MM.1S (cell line): Measurements from ENCODE around the gene EVI5.

ENCODE experiments used
- DNase-seq: peaks from one replicate; pipeline ENCODE4 v3.0.0-alpha.2; 2015
- H2AFZ ChIP-seq: fragments of 300-600 bp; sonication (generic); 2 replicates; pipeline ENCODE4 v1.6.0; 2016; ENCODE audit warnings: antibody characterized with exemption, low read length
- H3F3A ChIP-seq: fragments of 300-600 bp; sonication (generic); 2 replicates; pipeline ENCODE4 v1.6.1; 2016; ENCODE audit warnings: mild to moderate bottlenecking, antibody characterized with exemption, low read length, moderate library complexity, mixed read lengths; ENCODE audit not compliant: insufficient read depth
- H3K27ac ChIP-seq: fragments of 300-600 bp; sonication (generic); 2 replicates; pipeline ENCODE4 v1.5.1; 2016; ENCODE audit warnings: mild to moderate bottlenecking, low read length
- H3K27me3 ChIP-seq: fragments of 300-600 bp; sonication (generic); replicated peaks from 2 replicates; pipeline ENCODE4 v1.6.0; 2016; ENCODE audit warnings: low read length; ENCODE audit not compliant: insufficient read depth
- H3K36me3 ChIP-seq: fragments of 300-600 bp; sonication (generic); replicated peaks from 2 replicates; pipeline ENCODE4 v1.6.1; 2016; ENCODE audit warnings: mild to moderate bottlenecking, low read length, mixed read lengths; ENCODE audit not compliant: insufficient read depth
- H3K4me1 ChIP-seq: fragments of 300-600 bp; sonication (generic); 2 replicates; pipeline ENCODE4 v1.6.1; 2016; ENCODE audit warnings: low read length, mixed read lengths
- H3K4me2 ChIP-seq: fragments of 300-600 bp; sonication (generic); 2 replicates; pipeline ENCODE4 v1.6.0; 2016; ENCODE audit warnings: low read depth, low read length
- H3K4me3 ChIP-seq: fragments of 300-600 bp; sonication (generic); 2 replicates; pipeline ENCODE4 v1.5.1; 2016; ENCODE audit warnings: low read length, mixed read lengths
- H3K79me2 ChIP-seq: fragments of 300-600 bp; sonication (generic); 2 replicates; pipeline ENCODE4 v1.6.1; 2016; ENCODE audit warnings: mixed run types, low read length, mixed read lengths
- H3K9ac ChIP-seq: fragments of 300-600 bp; sonication (generic); 2 replicates; pipeline ENCODE4 v1.6.1; 2016; ENCODE audit warnings: low read length, mixed read lengths
- H3K9me2 ChIP-seq: fragments of 300-600 bp; sonication (generic); replicated peaks from 2 replicates; pipeline ENCODE4 v1.6.1; 2016; ENCODE audit warnings: mild to moderate bottlenecking, low read length, mixed read lengths; ENCODE audit not compliant: insufficient read depth
- H3K9me3 ChIP-seq: fragments of 300-600 bp; sonication (generic); replicated peaks from 2 replicates; pipeline ENCODE4 v1.6.1; 2016; ENCODE audit warnings: mild to moderate bottlenecking, low read length, mixed read lengths; ENCODE audit not compliant: insufficient read depth
- H4K20me1 ChIP-seq: fragments of 300-600 bp; sonication (generic); 2 replicates; pipeline ENCODE4 v1.6.1; 2016; ENCODE audit warnings: mild to moderate bottlenecking, low read length, moderate library complexity, mixed read lengths; ENCODE audit not compliant: insufficient read depth
- CTCF ChIP-seq: fragments of 300-600 bp; sonication (generic); IDR thresholded peaks from 2 replicates; pipeline ENCODE4 v1.5.1; 2016; ENCODE audit warnings: antibody characterized with exemption, low read length, mixed read lengths
- EZH2 ChIP-seq: fragments of 300-600 bp; sonication (generic); optimal IDR thresholded peaks from 2 replicates; pipeline ENCODE3; 2017; ENCODE audit warnings: low read depth, mild to moderate bottlenecking, antibody characterized with exemption, low read length, mixed read lengths
- EZH2phosphoT487 ChIP-seq: fragments of 300-600 bp; sonication (generic); IDR thresholded peaks from 2 replicates; pipeline ENCODE4 v1.6.1; 2018; ENCODE audit warnings: antibody characterized with exemption, low read length

The EVI5 gene

DNA sequence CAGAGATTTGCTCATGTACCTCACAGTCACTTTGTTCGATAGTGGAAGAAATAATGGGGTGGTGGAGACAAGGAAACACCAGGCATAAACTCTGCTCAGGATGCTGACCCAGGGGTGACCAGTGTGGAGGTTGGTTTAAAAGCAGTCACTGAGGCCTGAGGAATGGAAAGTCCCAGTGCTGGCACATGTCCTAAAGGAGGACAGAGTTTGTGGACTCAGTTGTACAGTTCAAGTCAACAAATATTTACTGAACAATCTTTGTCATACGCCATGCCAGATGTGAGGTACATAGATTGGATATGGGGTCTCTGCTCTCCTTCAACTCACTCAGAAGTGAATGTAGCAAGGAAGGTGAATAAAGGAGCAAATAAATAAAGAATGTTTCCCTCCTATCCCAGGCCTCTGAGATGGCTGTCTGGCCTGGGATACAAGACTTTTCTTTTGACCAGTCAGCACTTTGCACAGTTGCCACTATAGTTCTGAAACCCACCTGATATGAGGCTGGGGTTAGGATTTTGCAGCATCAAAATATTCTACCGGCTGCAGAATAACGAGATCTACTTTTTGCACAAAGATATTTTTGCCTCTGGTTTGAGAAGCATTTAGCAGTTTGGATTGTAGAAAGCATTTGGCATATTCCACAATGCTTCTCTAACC, 290.3 kb downstream of the EVI5 start:
- no peaks in the 10 kb centered on the region for H4K20me1 ChIP-seq
- peak overlapping the region; percentile 18 for H3K4me2 ChIP-seq
- no peaks in the 10 kb centered on the region for H3K9me3 ChIP-seq
- no peaks in the 10 kb centered on the region for H3K9me2 ChIP-seq
- H3K27ac ChIP-seq: no peak overlapping the region; the same call in 1 of the 2 replicates
- no peak overlapping the region for H3K9ac ChIP-seq
- H3K36me3 ChIP-seq: no peaks in the 10 kb centered on the region
- no peaks in the 10 kb centered on the region for H3K79me2 ChIP-seq
- H3K4me3 ChIP-seq: no peak overlapping the region
- DNase-seq: peak; percentile 12
- no peaks in the 10 kb centered on the region for H3K27me3 ChIP-seq
- H2AFZ ChIP-seq: no peak overlapping the region
- no peaks in the 10 kb centered on the region; the same call in 1 of the 2 replicates for H3F3A ChIP-seq
- TF ChIP-seq EZH2: no peak
- TF ChIP-seq CTCF: no peak
- TF ChIP-seq EZH2phosphoT487: no peak
- peaks cover 18% of the 10 kb centered on the region for H3K4me1 ChIP-seq

GRCh38 chr1:92493139-92493538, 291.8 kb downstream of the EVI5 start:
- no peaks in the 10 kb centered on the region for H3K36me3 ChIP-seq
- no peak for TF ChIP-seq EZH2
- no peak for TF ChIP-seq CTCF
- no peak for TF ChIP-seq EZH2phosphoT487

GRCh38 chr1:92488832-92489231, 296.1 kb downstream of the EVI5 start:
- peaks cover 39% of the 10 kb centered on the region for H3F3A ChIP-seq
- H3K27ac ChIP-seq: no peak overlapping the region
- TF ChIP-seq EZH2phosphoT487 (no peak), EZH2 (no peak), CTCF (no peak)
- H3K9me3 ChIP-seq: no peaks in the 10 kb centered on the region
- H3K9me2 ChIP-seq: no peaks in the 10 kb centered on the region
- no peak overlapping the region for H3K4me2 ChIP-seq
- H3K4me1 ChIP-seq: 0 out of 2 replicates have a peak, but pooled peaks cover 10% of the 10 kb centered on the region
- no peaks in the 10 kb centered on the region for H4K20me1 ChIP-seq
- H2AFZ ChIP-seq: no peak overlapping the region
- no peaks in the 10 kb centered on the region for H3K36me3 ChIP-seq
- H3K9ac ChIP-seq: no peak overlapping the region
- H3K27me3 ChIP-seq: no peaks in the 10 kb centered on the region
- no peak for DNase-seq
- no peak overlapping the region for H3K4me3 ChIP-seq
- H3K79me2 ChIP-seq: no peaks in the 10 kb centered on the region

More at GRCh38 chr1:92493139-92493538, 291.8 kb downstream of the EVI5 start:
- no peak overlapping the region for H3K9ac ChIP-seq
- H3K27ac ChIP-seq: no peak overlapping the region
- no peaks in the 10 kb centered on the region for H3K79me2 ChIP-seq
- no peak overlapping the region for H3K4me3 ChIP-seq
- peaks cover 1% of the 10 kb centered on the region; the same call in 1 of the 2 replicates for H3F3A ChIP-seq
- H3K27me3 ChIP-seq: no peaks in the 10 kb centered on the region
- H3K4me2 ChIP-seq: no peak overlapping the region
- no peak for DNase-seq
- peaks cover 18% of the 10 kb centered on the region for H3K4me1 ChIP-seq
- H2AFZ ChIP-seq: no peak overlapping the region
- no peaks in the 10 kb centered on the region for H4K20me1 ChIP-seq
- no peaks in the 10 kb centered on the region for H3K9me3 ChIP-seq
- H3K9me2 ChIP-seq: no peaks in the 10 kb centered on the region
